GM12892 (cell line): ENCODE measurements around the gene CHPT1.

Experiments used
- POLR2A ChIP-seq: IDR thresholded peaks from 2 replicates; pipeline ENCODE4 v1.6.1; 2011; ENCODE audit warnings: low read depth, low read length, control low read depth
- POLR2AphosphoS5 ChIP-seq: IDR thresholded peaks from 2 replicates; pipeline ENCODE4 v1.6.1; 2011; ENCODE audit warnings: low read depth, low read length, control low read depth
- TAF1 ChIP-seq: IDR thresholded peaks from 2 replicates; pipeline ENCODE4 v1.6.1; 2011; ENCODE audit warnings: low read depth, mild to moderate bottlenecking, control low read depth, low read length, borderline replicate concordance

DNA sequence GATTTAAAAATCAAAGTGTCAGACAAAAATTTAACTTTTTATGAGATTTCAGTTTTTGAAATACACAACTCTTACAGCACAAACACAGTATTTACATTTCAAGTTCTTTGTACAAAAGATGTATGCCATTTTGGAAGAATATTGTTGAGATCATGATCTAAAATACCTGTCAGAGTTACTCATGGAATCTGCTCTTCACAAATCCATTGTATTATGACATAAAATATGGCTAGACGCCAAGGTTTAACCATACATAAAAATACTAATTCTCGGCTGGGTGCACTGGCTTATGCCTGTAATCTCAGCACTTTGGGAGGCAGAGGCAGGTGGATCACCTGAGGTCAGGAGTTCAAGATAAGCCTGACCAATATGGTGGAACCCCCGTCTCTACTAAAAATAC, 48.0 kb downstream of the CHPT1 start:
- TF ChIP-seq POLR2AphosphoS5, result no peak
- no peak for TF ChIP-seq POLR2A
- no peak for TF ChIP-seq TAF1
